Upper lobe of left lung (tissue), 6 donors: ENCODE data around the gene CEBPB. TPM values are rescaled to one million over a fixed set of nuclear protein-coding genes. Genes with fewer than 3 reads are reported as not detected.
A peak's percentile ranks its signal among the peaks of the same experiment; 100 is the strongest.
"Not testable (repeated sequence)": the region's sequence is repeated elsewhere in the genome, so short reads cannot be mapped to it uniquely, and the experiment has no call there.

Experiments used
- ATAC-seq, 2 donors: fragments of 200-7000 bp; cut with Tn5 transposase; one replicate each; pipeline ENCODE4 v1.9.1; 2022; ENCODE audit warnings: mild to moderate bottlenecking in 2 of 2, moderate library complexity in 2 of 2; ENCODE audit not compliant: low FRiP score in 2 of 2
- DNase-seq, 2 donors: peaks; one replicate each; pipeline ENCODE4 v3.0.0-alpha.2; 2019 to 2020
- H3K27ac ChIP-seq, 4 donors: fragments of 200-600 bp; sonication (generic); one replicate each; pipeline ENCODE4 v1.5.1; 2016 to 2019
- H3K27me3 ChIP-seq, 4 donors: fragments of 200-600 bp; sonication (generic); one replicate each; pipeline ENCODE4 v1.5.1; 2017 to 2019
- H3K36me3 ChIP-seq, 4 donors: fragments of 200-600 bp; sonication (generic); one replicate each; pipeline ENCODE4 v1.5.1; 2016 to 2019
- H3K4me1 ChIP-seq, 4 donors: fragments of 200-600 bp; sonication (generic); one replicate each; pipeline ENCODE4 v1.5.1; 2018 to 2019
- H3K4me3 ChIP-seq, 4 donors: fragments of 200-600 bp; sonication (generic); one replicate each; pipeline ENCODE4 v1.5.1; 2017 to 2019; ENCODE audit warnings: mild to moderate bottlenecking in 2 of 4, moderate library complexity in 1 of 4
- H3K9me3 ChIP-seq, 4 donors: fragments of 200-600 bp; sonication (generic); one replicate each; pipeline ENCODE4 v1.5.1; 2018 to 2019
- CTCF ChIP-seq, 6 experiments: fragments of 450-650 bp in 4 of 6; fragments of 200-600 bp in 2 of 6; sonication (generic) in 2 of 6; IDR thresholded peaks; one replicate each; pipeline ENCODE4 v1.5.1; 2016 to 2019; ENCODE audit warnings: antibody characterized with exemption in 6 of 6
- EP300 ChIP-seq, 4 donors: sonication (generic); formaldehyde crosslinking; IDR thresholded peaks; one replicate each; pipeline ENCODE4 v1.5.1; 2017; ENCODE audit warnings: antibody characterized with exemption in 4 of 4, control low read depth in 2 of 4
- POLR2A ChIP-seq, 4 donors: fragments of 450-650 bp; IDR thresholded peaks; one replicate each; pipeline ENCODE4 v1.5.1; 2016 to 2017; ENCODE audit warnings: antibody characterized with exemption in 4 of 4, mild to moderate bottlenecking in 2 of 4
- POLR2AphosphoS5 ChIP-seq, 2 donors: sonication (generic); formaldehyde crosslinking; IDR thresholded peaks; one replicate each; pipeline ENCODE4 v1.5.1; 2017; ENCODE audit warnings: antibody characterized with exemption in 2 of 2
- WGBS, 2 donors: methylation state at CpG; one replicate each; pipeline ENCODE4 v1.1.5; 2017 to 2018; 5-methylcytosine and 5-hydroxymethylcytosine counted together
- total RNA-seq, 6 donors: library from RNA; depleted of rRNA in 4 of 6; stranded (reverse); fragments of >200 nt in 4 of 6; gene quantifications; one replicate each; pipeline versions ENCODE4 v1.1.0 to v1.2.1, GENCODE V29; 2016 to 2021
- donor health status: DM: no; HTN: no; CAD: no; lungs with moderate emphysema.
- donor health status: DM: no; HTN: yes; CAD: no; lungs with severe emphysema.

CEBPB gene
- total RNA-seq, 6 donors from 2014 or later: 161 to 411 (median 292) TPM

GRCh38 chr20:50153500-50154377 is 36.9 kb upstream of the CEBPB start, which contains the start of gene PEDS1:
Gene PEDS1, minus strand, starts transcription at chr20:50153723. Its CDS starts 86 bp downstream, at chr20:50153637.
- Histone ChIP-seq H3K36me3 (peaks cover 0 to 2% (median 0%) of the 10 kb centered on the region in 4 donors), H3K4me1 (peaks cover 41 to 53% (median 46%) of the 10 kb centered on the region in 4 donors), H3K27ac (peak within 1 kb of the TSS; percentile 93 to 98 (median 95)), H3K27me3 (no peaks in the 10 kb centered on the region), H3K4me3 (peak within 1 kb of the TSS; percentile 68 to 98 (median 92)), H3K9me3 (no peaks in the 10 kb centered on the region)
- TF ChIP-seq CTCF (IDR thresholded peaks at IDR 0.05): peak in 3 of 6 experiments; percentile 1 to 45 (median 43)
- TF ChIP-seq POLR2A (IDR thresholded peaks at IDR 0.05): peak in 3 of 4 donors; percentile 85 to 96 (median 95)
- no peak for TF ChIP-seq EP300 (IDR thresholded peaks at IDR 0.05)
- TF ChIP-seq POLR2AphosphoS5 (IDR thresholded peaks at IDR 0.05): peak; percentile 74 to 80
- peak; percentile 93 to 98 for DNase-seq
- WGBS, 2 donors: 4 to 28% methylated on average over 8 to 45 of the region's 99 CpGs
- peak; percentile 92 to 98 for ATAC-seq

- not testable (repeated sequence) for DNase-seq, ATAC-seq, H3K4me3 ChIP-seq, H3K36me3 ChIP-seq, H3K27ac ChIP-seq, H3K27me3 ChIP-seq, H3K9me3 ChIP-seq
- whole genome bisulfite sequencing, 2 donors: 77 to 88% methylated on average over 7 of the region's 7 CpGs
- peaks cover 9 to 26% (median 18%) of the 10 kb centered on the region in 4 donors for H3K4me1 ChIP-seq
These were observed 29.1 kb upstream of the CEBPB start for GRCh38 chr20:50161494-50161893.

GRCh38 chr20:50163570-50164317 is 26.9 kb upstream of the CEBPB start:
- Histone ChIP-seq H3K27ac (peak overlapping the region; percentile 10 to 88 (median 51)), H3K9me3 (no peaks in the 10 kb centered on the region), H3K4me1 (peaks cover 16 to 31% (median 23%) of the 10 kb centered on the region in 4 donors), H3K4me3 (no peak overlapping the region), H3K27me3 (no peaks in the 10 kb centered on the region), H3K36me3 (no peaks in the 10 kb centered on the region)
- 66 to 76% methylated on average over 9 of the region's 9 CpGs for WGBS, 2 donors
- DNase-seq (no peak), ATAC-seq (peak in 1 of 2 donors; percentile 29)
- TF ChIP-seq EP300 (IDR thresholded peaks at IDR 0.05): peak in 1 of 4 donors; percentile 7
- TF ChIP-seq POLR2AphosphoS5 (IDR thresholded peaks at IDR 0.05): peak in 1 of 2 donors; percentile 45
- no peak for TF ChIP-seq CTCF (IDR thresholded peaks at IDR 0.05)
- no peak for TF ChIP-seq POLR2A (IDR thresholded peaks at IDR 0.05)

- Histone ChIP-seq H3K27ac (peak overlapping the region; percentile 79 to 88 (median 87)), H3K4me1 (peaks cover 23 to 29% (median 25%) of the 10 kb centered on the region in 4 donors), H3K9me3 (no peaks in the 10 kb centered on the region), H3K4me3 (peak overlapping the region in 3 of 4 donors; percentile 25 to 37 (median 31)), H3K36me3 (no peaks in the 10 kb centered on the region), H3K27me3 (no peaks in the 10 kb centered on the region)
- 10% methylated on average over 17 to 20 of the region's 20 CpGs for WGBS, 2 donors
- DNase-seq (peak in 1 of 2 donors; percentile 99), ATAC-seq (peak; percentile 97 to 98)
- peak; percentile 84 to 94 for TF ChIP-seq POLR2AphosphoS5 (IDR thresholded peaks at IDR 0.05)
- peak in 2 of 4 donors; percentile 77 to 93 for TF ChIP-seq EP300 (IDR thresholded peaks at IDR 0.05)
- TF ChIP-seq CTCF (IDR thresholded peaks at IDR 0.05): no peak
- peak in 2 of 4 donors; percentile 57 to 65 for TF ChIP-seq POLR2A (IDR thresholded peaks at IDR 0.05)
These were observed 24.7 kb upstream of the CEBPB start for GRCh38 chr20:50165684-50166554.
